ENCODE data around the gene MITF. TPM values are rescaled to one million over a fixed set of nuclear protein-coding genes. Genes with fewer than 3 reads are reported as not detected.

The MITF gene
- total and polyA plus RNA-seq, 8 donors, result 3.5 to 61.3 (median 15.5) TPM

GRCh38 chr3:69936266-69936665, 197.0 kb downstream of the MITF start:
- H3K36me3 ChIP-seq, result peaks cover 0 to 33% (median 28%) of the 10 kb centered on the region in 4 donors
- DNase-seq, result no peak
- H3K27ac ChIP-seq, result no peak overlapping the region
- TF ChIP-seq CTCF (IDR thresholded peaks at IDR 0.05), result no peak
- no peak for TF ChIP-seq EP300 (IDR thresholded peaks at IDR 0.05)
- TF ChIP-seq POLR2A (IDR thresholded peaks at IDR 0.05), result no peak
- no peak for TF ChIP-seq POLR2AphosphoS5 (IDR thresholded peaks at IDR 0.05)
- H3K27me3 ChIP-seq, result no peaks in the 10 kb centered on the region
- intact Hi-C loops (cut with DNase I; ENCODE audit: low total_unique reads), result no loop called here
- H3K4me1 ChIP-seq, result peaks cover 0 to 7% (median 3%) of the 10 kb centered on the region in 4 donors
- WGBS, 5 donors, result 75 to 84% (median 82%) methylated on average over 6 of the region's 6 CpGs
- no peaks in the 10 kb centered on the region for H3K9me3 ChIP-seq
- no peak overlapping the region for H3K4me3 ChIP-seq

DNA sequence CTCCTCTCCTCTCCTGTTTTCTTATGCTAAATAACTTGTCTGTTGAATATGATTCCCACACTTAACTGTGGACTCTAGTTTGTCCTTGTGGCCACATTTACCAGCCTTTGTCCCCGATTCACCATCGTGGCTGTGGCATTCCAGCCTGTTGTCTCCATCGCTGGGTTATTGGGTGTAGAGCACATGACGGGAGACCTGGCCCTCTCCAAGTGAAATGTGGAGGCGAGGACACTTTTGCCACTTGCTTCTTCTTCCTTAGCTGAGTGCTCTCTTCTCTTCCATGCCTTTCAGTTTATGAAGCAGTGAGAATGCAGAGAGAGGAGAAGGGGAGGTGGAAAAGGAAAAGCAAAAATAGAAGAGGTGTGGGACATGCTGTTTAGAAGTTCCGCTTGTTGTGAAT, 198.8 kb downstream of the MITF start:
- Histone ChIP-seq H3K4me1 (no peaks in the 10 kb centered on the region), H3K27ac (no peak overlapping the region), H3K4me3 (no peak overlapping the region), H3K36me3 (peaks cover 0 to 51% (median 46%) of the 10 kb centered on the region in 4 donors), H3K27me3 (no peaks in the 10 kb centered on the region), H3K9me3 (no peaks in the 10 kb centered on the region)
- 90 to 98% (median 93%) methylated on average over 6 of the region's 6 CpGs for WGBS, 5 donors
- DNase-seq, result no peak
- intact Hi-C loops (cut with DNase I; ENCODE audit: low total_unique reads), result no loop called here
- TF ChIP-seq POLR2AphosphoS5 (IDR thresholded peaks at IDR 0.05), result no peak

DNA sequence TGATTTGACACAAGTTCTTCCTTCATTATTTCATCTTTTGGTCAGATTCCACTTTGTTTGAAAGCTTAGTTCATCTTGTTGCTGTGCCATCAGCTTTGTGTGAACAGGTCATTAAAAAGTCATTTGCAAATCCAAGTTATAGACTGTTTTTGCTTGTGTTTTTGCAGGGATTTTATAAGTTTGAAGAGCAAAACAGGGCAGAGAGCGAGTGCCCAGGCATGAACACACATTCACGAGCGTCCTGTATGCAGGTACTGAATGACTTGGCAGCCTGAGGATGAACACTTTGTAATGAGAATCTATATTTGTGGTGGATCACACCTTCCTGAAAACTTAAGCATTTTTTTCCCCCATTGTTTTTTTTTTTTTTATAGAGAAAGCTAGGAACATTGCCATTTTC, 199.7 kb downstream of the MITF start:
- no peak overlapping the region for H3K4me3 ChIP-seq
- intact Hi-C loops (cut with DNase I; ENCODE audit: low total_unique reads), result no loop called here
- WGBS, 5 donors, result 91 to 99% (median 93%) methylated on average over 3 of the region's 3 CpGs
- H3K4me1 ChIP-seq, result no peaks in the 10 kb centered on the region
- DNase-seq, result no peak
- TF ChIP-seq POLR2AphosphoS5 (IDR thresholded peaks at IDR 0.05) (no peak), CTCF (IDR thresholded peaks at IDR 0.05) (no peak), EP300 (IDR thresholded peaks at IDR 0.05) (no peak), POLR2A (IDR thresholded peaks at IDR 0.05) (no peak)
- no peak overlapping the region for H3K27ac ChIP-seq
- no peaks in the 10 kb centered on the region for H3K27me3 ChIP-seq
- no peaks in the 10 kb centered on the region for H3K9me3 ChIP-seq
- H3K36me3 ChIP-seq, result peaks cover 4 to 57% (median 52%) of the 10 kb centered on the region in 4 donors

GRCh38 chr3:69941037-69941436, 201.8 kb downstream of the MITF start:
- no peak overlapping the region for H3K27ac ChIP-seq
- no peaks in the 10 kb centered on the region for H3K27me3 ChIP-seq
- DNase-seq, result no peak
- 82 to 94% (median 88%) methylated on average over 3 of the region's 3 CpGs for WGBS, 5 donors
- H3K4me3 ChIP-seq, result no peak overlapping the region
- no peak for TF ChIP-seq EP300 (IDR thresholded peaks at IDR 0.05)
- peaks cover 4 to 77% (median 63%) of the 10 kb centered on the region in 4 donors for H3K36me3 ChIP-seq
- intact Hi-C loops (cut with DNase I; ENCODE audit: low total_unique reads), result loop anchor here (10.0 kb wide), 1 partner anchor 246 kb away; no protein-coding TSS in a partner anchor
- no peaks in the 10 kb centered on the region for H3K9me3 ChIP-seq
- no peaks in the 10 kb centered on the region for H3K4me1 ChIP-seq

- WGBS, 5 donors, result 76 to 86% (median 81%) methylated on average over 3 of the region's 3 CpGs
- Histone ChIP-seq H3K9me3 (no peaks in the 10 kb centered on the region), H3K36me3 (peaks cover 4 to 78% (median 66%) of the 10 kb centered on the region in 4 donors), H3K4me3 (no peak overlapping the region), H3K27me3 (no peaks in the 10 kb centered on the region), H3K4me1 (no peaks in the 10 kb centered on the region), H3K27ac (no peak overlapping the region)
- no peak for DNase-seq
- no peak for TF ChIP-seq POLR2A (IDR thresholded peaks at IDR 0.05)
- TF ChIP-seq POLR2AphosphoS5 (IDR thresholded peaks at IDR 0.05), result no peak
- no peak for TF ChIP-seq CTCF (IDR thresholded peaks at IDR 0.05)
- no peak for TF ChIP-seq EP300 (IDR thresholded peaks at IDR 0.05)
- intact Hi-C loops (cut with DNase I; ENCODE audit: low total_unique reads), result loop anchor here (10.0 kb wide), 1 partner anchor 247 kb away; no protein-coding TSS in a partner anchor
These were observed 202.3 kb downstream of the MITF start for GRCh38 chr3:69941439-69942176.

Measured in stomach (tissue), 9 donors.